ENCODE measurements around the gene IPO4.

The IPO4 gene

GRCh38 chr14:24145690-24146452 is 42.7 kb downstream of the IPO4 start (continued):
- TF ChIP-seq ZBTB6 (tag by site-specific recombination; IDR thresholded peaks at IDR 0.05) = no peak
- TF ChIP-seq ZNF394 (tag by site-specific recombination; IDR thresholded peaks at IDR 0.05; ENCODE audit: borderline replicate concordance) = no peak
- 0 out of 2 replicates have a peak, but pooled peaks have one; percentile 73 for TF ChIP-seq PRDM1 (tag by site-specific recombination; IDR thresholded peaks at IDR 0.05)

GRCh38 chr14:24145219-24145618 is 43.4 kb downstream of the IPO4 start:
- ChIA-PET POLR2A (interaction anchor here (0.5 to 3.8 kb wide), 8 partner anchors 8 to 51 kb away, joined by 3 to 79 read pairs (median 18); partner anchors contain the start of genes DCAF11, IRF9, NRL and PCK2), CTCF (interaction anchor here (0.6 to 1.4 kb wide), 3 partner anchors 8 to 132 kb away, joined by 3 to 5 read pairs (median 5); no protein-coding TSS in a partner anchor)
- no peak overlapping the region for H3K27ac ChIP-seq (ENCODE audit: extremely low read depth, low read depth, low read length)

GRCh38 chr14:24144451-24144850 is 44.2 kb downstream of the IPO4 start:
- Histone ChIP-seq H3K4me1 (ENCODE audit: control insufficient read depth, insufficient read depth, low read length) (peaks cover 12% of the 10 kb centered on the region), H3K4me3 (ENCODE audit: low read depth, low read length) (no peak overlapping the region), H3K27ac (ENCODE audit: extremely low read depth, low read depth, low read length) (no peak overlapping the region), H3K9me3 (ENCODE audit: control insufficient read depth, insufficient read depth, low read depth, low read length) (no peaks in the 10 kb centered on the region), H3K36me3 (ENCODE audit: control insufficient read depth in 2 of 2, insufficient read depth in 1 of 2, low read length in 2 of 2) (peaks cover 13 to 35% of the 10 kb centered on the region in 2 experiments)
- CTCF ChIA-PET = interaction anchor here (1.5 kb wide), 1 partner anchor 17 kb away, joined by 4 read pairs; the partner anchor contains the start of gene IRF9
- POLR2A ChIA-PET = interaction anchor here (3.3 kb wide), 1 partner anchor 29 kb away, joined by 60 read pairs; the partner anchor contains the start of genes DCAF11 and NRL
- no peak for TF ChIP-seq ZNF560 (tag by site-specific recombination; IDR thresholded peaks at IDR 0.05; ENCODE audit: borderline replicate concordance)
- TF ChIP-seq ZEB2 (tag by site-specific recombination; IDR thresholded peaks at IDR 0.05) = no peak
- no peak for TF ChIP-seq SCRT2 (tag by site-specific recombination; IDR thresholded peaks at IDR 0.05)
- TF ChIP-seq OSR2 (tag by site-specific recombination; IDR thresholded peaks at IDR 0.05) = no peak
- TF ChIP-seq GLIS2 (tag by site-specific recombination; IDR thresholded peaks at IDR 0.05) = no peak
- no peak for TF ChIP-seq ZNF670 (tag by site-specific recombination; IDR thresholded peaks at IDR 0.05; ENCODE audit: low read depth)
- no peak for TF ChIP-seq PRDM4 (tag by site-specific recombination; IDR thresholded peaks at IDR 0.05)
- TF ChIP-seq HIC1 (tag by site-specific recombination; IDR thresholded peaks at IDR 0.05) = no peak
- no peak for TF ChIP-seq WT1 (tag by site-specific recombination; IDR thresholded peaks at IDR 0.05)
- TF ChIP-seq ATF2 (tag by site-specific recombination; IDR thresholded peaks at IDR 0.05; ENCODE audit: low read depth) = no peak
- TF ChIP-seq ZSCAN16 (tag by site-specific recombination; IDR thresholded peaks at IDR 0.05) = no peak
- no peak for TF ChIP-seq ZNF48 (tag by site-specific recombination; IDR thresholded peaks at IDR 0.05)
- no peak for TF ChIP-seq GFI1B (tag by site-specific recombination; IDR thresholded peaks at IDR 0.05)

More at GRCh38 chr14:24145219-24145618, 43.4 kb downstream of the IPO4 start:
- Histone ChIP-seq H3K9me3 (ENCODE audit: control insufficient read depth, insufficient read depth, low read depth, low read length) (no peaks in the 10 kb centered on the region), H3K4me1 (ENCODE audit: control insufficient read depth, insufficient read depth, low read length) (peaks cover 8% of the 10 kb centered on the region), H3K4me3 (ENCODE audit: low read depth, low read length) (no peak overlapping the region), H3K36me3 (ENCODE audit: control insufficient read depth in 2 of 2, insufficient read depth in 1 of 2, low read length in 2 of 2) (peaks cover 12 to 40% of the 10 kb centered on the region in 2 experiments)
- TF ChIP-seq ZNF280D (tag by site-specific recombination; IDR thresholded peaks at IDR 0.05) = no peak
- no peak for TF ChIP-seq ZSCAN23 (tag by site-specific recombination; IDR thresholded peaks at IDR 0.05)
- TF ChIP-seq ZNF621 (tag by site-specific recombination; IDR thresholded peaks at IDR 0.05) = no peak
